Gastrocnemius medialis (tissue), 4 donors: Measurements from ENCODE around the gene WFIKKN1.

Source experiments
- CTCF ChIP-seq, 5 experiments: fragments of 450-650 bp in 3 of 5; fragments of 200-600 bp in 2 of 5; sonication (generic) in 2 of 5; IDR thresholded peaks in 4 of 5; conservative IDR thresholded peaks in 1 of 5; 1 replicate in 4 of 5; 2 replicates in 1 of 5; pipeline ENCODE4 v1.5.1; 2016 to 2019; ENCODE audit warnings: antibody characterized with exemption in 5 of 5, mild to moderate bottlenecking in 3 of 5, moderate library complexity in 3 of 5
- POLR2A ChIP-seq, 2 donors: fragments of 450-650 bp; IDR thresholded peaks; one replicate each; pipeline ENCODE4 v1.6.1; 2017; ENCODE audit warnings: antibody characterized with exemption in 2 of 2, mild to moderate bottlenecking in 2 of 2, moderate library complexity in 2 of 2

DNA sequence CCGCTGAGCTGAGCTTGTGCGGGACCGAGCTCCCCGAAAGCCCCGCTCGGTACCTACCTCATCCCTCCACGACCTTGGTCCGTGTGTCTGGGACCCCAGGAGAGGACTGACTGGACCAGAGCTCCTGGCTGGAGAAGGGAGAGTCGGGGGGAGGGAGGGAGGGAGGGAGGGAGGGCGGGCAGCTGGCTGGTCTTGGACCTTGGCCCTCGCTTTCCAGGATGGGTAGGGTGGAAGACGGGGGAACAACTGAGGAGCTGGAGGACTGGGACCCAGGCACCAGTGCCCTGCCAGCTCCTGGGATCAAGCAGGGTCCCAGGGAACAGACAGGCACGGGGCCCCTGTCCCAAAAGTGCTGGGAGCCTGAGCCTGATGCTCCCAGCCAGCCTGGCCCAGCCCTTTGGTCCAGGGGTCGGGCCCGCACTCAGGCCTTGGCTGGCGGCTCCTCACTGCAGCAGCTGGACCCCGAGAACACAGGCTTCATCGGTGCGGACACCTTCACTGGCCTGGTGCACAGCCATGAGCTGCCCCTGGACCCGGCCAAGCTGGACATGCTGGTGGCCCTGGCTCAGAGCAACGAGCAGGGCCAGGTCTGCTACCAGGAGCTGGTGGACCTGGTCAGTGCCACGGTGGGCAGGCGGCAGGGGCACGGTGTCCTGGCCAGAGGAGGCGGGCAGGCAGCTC is 45.2 kb downstream of the WFIKKN1 start:
- TF ChIP-seq CTCF (IDR thresholded peaks at IDR 0.05 in 4 of 5, conservative IDR thresholded peaks at IDR 0.05 in 1 of 5) (no peak), POLR2A (IDR thresholded peaks at IDR 0.05) (no peak)
